Esophagus squamous epithelium (tissue), 5 donors: Measurements from ENCODE around the gene CHN2. TPM values are rescaled to one million over a fixed set of nuclear protein-coding genes. Genes with fewer than 3 reads are reported as not detected.

Experiments
- DNase-seq: peaks from one replicate; lab custom pipeline; 2025; lab: John Stamatoyannopoulos, UW
- H3K27ac ChIP-seq, 4 donors: fragments of 200-600 bp; sonication (generic); one replicate each; pipeline ENCODE4 v1.5.1; 2016 to 2019; ENCODE audit warnings: mild to moderate bottlenecking in 1 of 4
- H3K27me3 ChIP-seq, 4 donors: fragments of 200-600 bp; sonication (generic); 1 replicate in 3 of 4; 2 replicates in 1 of 4; pipeline versions ENCODE4 v1.5.1 to v1.6.0; 2017 to 2021; ENCODE audit warnings: antibody characterized with exemption in 1 of 4
- H3K36me3 ChIP-seq, 3 donors: fragments of 200-600 bp; sonication (generic); one replicate each; pipeline ENCODE4 v1.5.1; 2016 to 2019
- H3K4me1 ChIP-seq, 3 donors: fragments of 200-600 bp; sonication (generic); one replicate each; pipeline ENCODE4 v1.5.1; 2017 to 2019
- H3K4me3 ChIP-seq, 4 donors: fragments of 200-600 bp; sonication (generic); 1 replicate in 3 of 4; 2 replicates in 1 of 4; pipeline ENCODE4 v1.5.1; 2016 to 2019; ENCODE audit warnings: mild to moderate bottlenecking in 2 of 4, moderate library complexity in 1 of 4
- H3K9me3 ChIP-seq, 3 donors: fragments of 200-600 bp; sonication (generic); one replicate each; pipeline ENCODE4 v1.5.1; 2016 to 2019
- CTCF ChIP-seq, 6 experiments: fragments of 450-650 bp in 4 of 6; fragments of 200-600 bp in 2 of 6; sonication (generic) in 2 of 6; IDR thresholded peaks; one replicate each; pipeline ENCODE4 v1.5.1; 2016 to 2019; ENCODE audit warnings: antibody characterized with exemption in 6 of 6, mild to moderate bottlenecking in 4 of 6, moderate library complexity in 4 of 6
- POLR2A ChIP-seq, 4 donors: fragments of 450-650 bp; IDR thresholded peaks; one replicate each; pipeline ENCODE4 v1.6.1; 2017; ENCODE audit warnings: antibody characterized with exemption in 4 of 4, mild to moderate bottlenecking in 4 of 4, moderate library complexity in 3 of 4
- WGBS, 2 donors: methylation state at CpG; one replicate each; pipeline ENCODE4 v1.1.5; 2018; 5-methylcytosine and 5-hydroxymethylcytosine counted together
- intact Hi-C: fragments of 100-400 bp; cut with DNase I; formaldehyde crosslinking; loops from one replicate; pipeline ENCODE4 v1.15.0; 2022
- total RNA-seq, 4 donors: library from RNA; depleted of rRNA; stranded (reverse); fragments of >200 nt; gene quantifications; one replicate each; pipeline ENCODE4 v1.1.0, GENCODE V29; 2016
- donor health status: DM: yes; HTN: yes; CAD: no.

Gene CHN2
- total RNA-seq, 4 donors from 2014 or later, result 0.08 to 8.6 (median 1.7) TPM

- TF ChIP-seq CTCF (IDR thresholded peaks at IDR 0.05) (peak; percentile 85 to 91 (median 89)), POLR2A (IDR thresholded peaks at IDR 0.05) (no peak)
- Histone ChIP-seq H3K9me3 (no peaks in the 10 kb centered on the region), H3K27ac (no peak overlapping the region), H3K4me3 (no peak overlapping the region), H3K4me1 (no peaks in the 10 kb centered on the region), H3K27me3 (no peaks in the 10 kb centered on the region), H3K36me3 (no peaks in the 10 kb centered on the region)
- DNase-seq, result no peak
- WGBS, 2 donors, result 18 to 26% methylated on average over 7 of the region's 7 CpGs
- intact Hi-C loops, result loop anchor here (5.0 kb wide), 2 partner anchors 302 to 487 kb away; no protein-coding TSS in a partner anchor
Observed at GRCh38 chr7:29408841-29409243, 214.3 kb downstream of the CHN2 start.

GRCh38 chr7:29410996-29411395, 216.4 kb downstream of the CHN2 start:
- no peaks in the 10 kb centered on the region for H3K4me1 ChIP-seq
- DNase-seq, result no peak
- no peak overlapping the region for H3K27ac ChIP-seq
- H3K4me3 ChIP-seq, result no peak overlapping the region
- peaks cover 0 to 4% (median 0%) of the 10 kb centered on the region in 4 donors for H3K27me3 ChIP-seq
- 70 to 76% methylated on average over 3 of the region's 3 CpGs for WGBS, 2 donors
- no peak for TF ChIP-seq CTCF (IDR thresholded peaks at IDR 0.05)
- no peaks in the 10 kb centered on the region for H3K9me3 ChIP-seq
- no peaks in the 10 kb centered on the region for H3K36me3 ChIP-seq
- intact Hi-C loops, result loop anchor here (10.0 kb wide), 1 partner anchor 216 kb away; the partner anchor contains the start of gene CHN2

GRCh38 chr7:29412912-29413311, 218.3 kb downstream of the CHN2 start:
- no peak for DNase-seq
- Histone ChIP-seq H3K4me1 (no peaks in the 10 kb centered on the region), H3K36me3 (no peaks in the 10 kb centered on the region), H3K4me3 (no peak overlapping the region), H3K27ac (no peak overlapping the region), H3K9me3 (no peaks in the 10 kb centered on the region), H3K27me3 (peaks cover 0 to 4% (median 0%) of the 10 kb centered on the region in 4 donors)
- WGBS, 2 donors, result 48 to 61% methylated on average over 3 of the region's 3 CpGs
- TF ChIP-seq CTCF (IDR thresholded peaks at IDR 0.05) (no peak), POLR2A (IDR thresholded peaks at IDR 0.05) (no peak)
- intact Hi-C loops, result loop anchor here (10.0 kb wide), 1 partner anchor 218 kb away; the partner anchor contains the start of gene CHN2

GRCh38 chr7:29413626-29414136, 219.1 kb downstream of the CHN2 start:
- DNase-seq, result no peak
- intact Hi-C loops, result loop anchor here (10.0 kb wide), 1 partner anchor 219 kb away; the partner anchor contains the start of gene CHN2
- no peak overlapping the region for H3K27ac ChIP-seq
- TF ChIP-seq POLR2A (IDR thresholded peaks at IDR 0.05) (no peak), CTCF (IDR thresholded peaks at IDR 0.05) (no peak)
- H3K9me3 ChIP-seq, result no peaks in the 10 kb centered on the region
- no peaks in the 10 kb centered on the region for H3K36me3 ChIP-seq
- no peaks in the 10 kb centered on the region for H3K4me1 ChIP-seq
- peaks cover 0 to 4% (median 0%) of the 10 kb centered on the region in 4 donors for H3K27me3 ChIP-seq
- H3K4me3 ChIP-seq, result no peak overlapping the region
- 46 to 61% methylated on average over 12 of the region's 12 CpGs for WGBS, 2 donors

- 87 to 89% methylated on average over 9 to 10 of the region's 10 CpGs for WGBS, 2 donors
- no peak overlapping the region for H3K4me3 ChIP-seq
- no peaks in the 10 kb centered on the region for H3K9me3 ChIP-seq
- no peak for DNase-seq
- intact Hi-C loops, result loop anchor here (10.0 kb wide), 1 partner anchor 219 kb away; the partner anchor contains the start of gene CHN2
- H3K27me3 ChIP-seq, result peaks cover 0 to 4% (median 0%) of the 10 kb centered on the region in 4 donors
- H3K36me3 ChIP-seq, result no peaks in the 10 kb centered on the region
- no peak for TF ChIP-seq POLR2A (IDR thresholded peaks at IDR 0.05)
- no peak for TF ChIP-seq CTCF (IDR thresholded peaks at IDR 0.05)
- H3K27ac ChIP-seq, result no peak overlapping the region
- H3K4me1 ChIP-seq, result no peaks in the 10 kb centered on the region
Observed at GRCh38 chr7:29414216-29414615, 219.6 kb downstream of the CHN2 start.
